Measurements from ENCODE around the gene BMP6.

DNA sequence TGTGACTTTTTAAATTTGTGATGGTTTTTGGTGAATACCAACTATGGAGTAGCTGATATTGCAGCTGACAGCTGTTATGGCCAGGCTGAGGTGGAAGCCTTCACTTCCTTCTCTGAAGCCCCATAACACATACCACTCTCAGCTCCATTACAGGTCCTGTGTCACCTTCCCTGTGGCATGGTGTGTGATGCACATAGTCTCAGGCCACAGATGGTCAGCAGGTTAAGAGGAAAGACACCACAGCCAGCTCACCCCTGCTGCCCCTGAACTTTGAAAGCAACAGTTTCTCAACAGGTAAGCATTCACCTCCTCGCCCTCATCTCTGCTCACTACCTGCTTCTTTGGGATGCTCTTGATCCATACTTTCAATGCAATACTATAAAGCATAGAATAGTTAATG, 177.0 kb downstream of the BMP6 start:
- TF ChIP-seq, protein P1, sequence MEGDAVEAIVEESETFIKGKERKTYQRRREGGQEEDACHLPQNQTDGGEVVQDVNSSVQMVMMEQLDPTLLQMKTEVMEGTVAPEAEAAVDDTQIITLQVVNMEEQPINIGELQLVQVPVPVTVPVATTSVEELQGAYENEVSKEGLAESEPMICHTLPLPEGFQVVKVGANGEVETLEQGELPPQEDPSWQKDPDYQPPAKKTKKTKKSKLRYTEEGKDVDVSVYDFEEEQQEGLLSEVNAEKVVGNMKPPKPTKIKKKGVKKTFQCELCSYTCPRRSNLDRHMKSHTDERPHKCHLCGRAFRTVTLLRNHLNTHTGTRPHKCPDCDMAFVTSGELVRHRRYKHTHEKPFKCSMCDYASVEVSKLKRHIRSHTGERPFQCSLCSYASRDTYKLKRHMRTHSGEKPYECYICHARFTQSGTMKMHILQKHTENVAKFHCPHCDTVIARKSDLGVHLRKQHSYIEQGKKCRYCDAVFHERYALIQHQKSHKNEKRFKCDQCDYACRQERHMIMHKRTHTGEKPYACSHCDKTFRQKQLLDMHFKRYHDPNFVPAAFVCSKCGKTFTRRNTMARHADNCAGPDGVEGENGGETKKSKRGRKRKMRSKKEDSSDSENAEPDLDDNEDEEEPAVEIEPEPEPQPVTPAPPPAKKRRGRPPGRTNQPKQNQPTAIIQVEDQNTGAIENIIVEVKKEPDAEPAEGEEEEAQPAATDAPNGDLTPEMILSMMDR (IDR thresholded peaks at IDR 0.05 in 2 of 3, conservative IDR thresholded peaks at IDR 0.05 in 1 of 3; ENCODE audit: borderline replicate concordance in 1 of 3, insufficient read depth in 1 of 3, low read depth in 2 of 3, low read length in 2 of 3) = no peak
- TF ChIP-seq EZH2 (IDR thresholded peaks at IDR 0.05) = no peak
- TF ChIP-seq, protein P2, sequence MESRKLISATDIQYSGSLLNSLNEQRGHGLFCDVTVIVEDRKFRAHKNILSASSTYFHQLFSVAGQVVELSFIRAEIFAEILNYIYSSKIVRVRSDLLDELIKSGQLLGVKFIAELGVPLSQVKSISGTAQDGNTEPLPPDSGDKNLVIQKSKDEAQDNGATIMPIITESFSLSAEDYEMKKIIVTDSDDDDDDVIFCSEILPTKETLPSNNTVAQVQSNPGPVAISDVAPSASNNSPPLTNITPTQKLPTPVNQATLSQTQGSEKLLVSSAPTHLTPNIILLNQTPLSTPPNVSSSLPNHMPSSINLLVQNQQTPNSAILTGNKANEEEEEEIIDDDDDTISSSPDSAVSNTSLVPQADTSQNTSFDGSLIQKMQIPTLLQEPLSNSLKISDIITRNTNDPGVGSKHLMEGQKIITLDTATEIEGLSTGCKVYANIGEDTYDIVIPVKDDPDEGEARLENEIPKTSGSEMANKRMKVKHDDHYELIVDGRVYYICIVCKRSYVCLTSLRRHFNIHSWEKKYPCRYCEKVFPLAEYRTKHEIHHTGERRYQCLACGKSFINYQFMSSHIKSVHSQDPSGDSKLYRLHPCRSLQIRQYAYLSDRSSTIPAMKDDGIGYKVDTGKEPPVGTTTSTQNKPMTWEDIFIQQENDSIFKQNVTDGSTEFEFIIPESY (IDR thresholded peaks at IDR 0.05; ENCODE audit: extremely low read depth, insufficient replicate concordance, low read length) = no peak
- TF ChIP-seq POLR2A (IDR thresholded peaks at IDR 0.05; ENCODE audit: borderline replicate concordance, extremely low read depth, insufficient read depth, insufficient read length) = no peak
- TF ChIP-seq ATF3 (IDR thresholded peaks at IDR 0.05) = no peak
- no peak for TF ChIP-seq EZH2phosphoT487 (IDR thresholded peaks at IDR 0.05; ENCODE audit: borderline replicate concordance)
- no peak for TF ChIP-seq SIN3A (IDR thresholded peaks at IDR 0.05; ENCODE audit: low read depth)
- TF ChIP-seq JUND (IDR thresholded peaks at IDR 0.05) = no peak
- no peak for TF ChIP-seq ZNF274 (IDR thresholded peaks at IDR 0.05; ENCODE audit: low read depth, low read length)
- TF ChIP-seq MAX (IDR thresholded peaks at IDR 0.05) = no peak
- TF ChIP-seq, protein P3, sequence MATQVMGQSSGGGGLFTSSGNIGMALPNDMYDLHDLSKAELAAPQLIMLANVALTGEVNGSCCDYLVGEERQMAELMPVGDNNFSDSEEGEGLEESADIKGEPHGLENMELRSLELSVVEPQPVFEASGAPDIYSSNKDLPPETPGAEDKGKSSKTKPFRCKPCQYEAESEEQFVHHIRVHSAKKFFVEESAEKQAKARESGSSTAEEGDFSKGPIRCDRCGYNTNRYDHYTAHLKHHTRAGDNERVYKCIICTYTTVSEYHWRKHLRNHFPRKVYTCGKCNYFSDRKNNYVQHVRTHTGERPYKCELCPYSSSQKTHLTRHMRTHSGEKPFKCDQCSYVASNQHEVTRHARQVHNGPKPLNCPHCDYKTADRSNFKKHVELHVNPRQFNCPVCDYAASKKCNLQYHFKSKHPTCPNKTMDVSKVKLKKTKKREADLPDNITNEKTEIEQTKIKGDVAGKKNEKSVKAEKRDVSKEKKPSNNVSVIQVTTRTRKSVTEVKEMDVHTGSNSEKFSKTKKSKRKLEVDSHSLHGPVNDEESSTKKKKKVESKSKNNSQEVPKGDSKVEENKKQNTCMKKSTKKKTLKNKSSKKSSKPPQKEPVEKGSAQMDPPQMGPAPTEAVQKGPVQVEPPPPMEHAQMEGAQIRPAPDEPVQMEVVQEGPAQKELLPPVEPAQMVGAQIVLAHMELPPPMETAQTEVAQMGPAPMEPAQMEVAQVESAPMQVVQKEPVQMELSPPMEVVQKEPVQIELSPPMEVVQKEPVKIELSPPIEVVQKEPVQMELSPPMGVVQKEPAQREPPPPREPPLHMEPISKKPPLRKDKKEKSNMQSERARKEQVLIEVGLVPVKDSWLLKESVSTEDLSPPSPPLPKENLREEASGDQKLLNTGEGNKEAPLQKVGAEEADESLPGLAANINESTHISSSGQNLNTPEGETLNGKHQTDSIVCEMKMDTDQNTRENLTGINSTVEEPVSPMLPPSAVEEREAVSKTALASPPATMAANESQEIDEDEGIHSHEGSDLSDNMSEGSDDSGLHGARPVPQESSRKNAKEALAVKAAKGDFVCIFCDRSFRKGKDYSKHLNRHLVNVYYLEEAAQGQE (IDR thresholded peaks at IDR 0.05; ENCODE audit: low read depth) = no peak
- no peak for TF ChIP-seq RAD21 (IDR thresholded peaks at IDR 0.05; ENCODE audit: low read depth)
- TF ChIP-seq FOSL1 (IDR thresholded peaks at IDR 0.05; ENCODE audit: low read depth) = no peak

Measured in HCT116 (cell line).